ENCODE data around the gene ARHGAP1. TPM values are rescaled to one million over a fixed set of nuclear protein-coding genes. Genes with fewer than 3 reads are reported as not detected.

ARHGAP1 gene
- total RNA-seq, 1 donor from 2014 or later, result 80.3 TPM

- DNase-seq (ENCODE audit: extremely low spot score in 2 of 2), result no peak
- TF ChIP-seq, protein P1, sequence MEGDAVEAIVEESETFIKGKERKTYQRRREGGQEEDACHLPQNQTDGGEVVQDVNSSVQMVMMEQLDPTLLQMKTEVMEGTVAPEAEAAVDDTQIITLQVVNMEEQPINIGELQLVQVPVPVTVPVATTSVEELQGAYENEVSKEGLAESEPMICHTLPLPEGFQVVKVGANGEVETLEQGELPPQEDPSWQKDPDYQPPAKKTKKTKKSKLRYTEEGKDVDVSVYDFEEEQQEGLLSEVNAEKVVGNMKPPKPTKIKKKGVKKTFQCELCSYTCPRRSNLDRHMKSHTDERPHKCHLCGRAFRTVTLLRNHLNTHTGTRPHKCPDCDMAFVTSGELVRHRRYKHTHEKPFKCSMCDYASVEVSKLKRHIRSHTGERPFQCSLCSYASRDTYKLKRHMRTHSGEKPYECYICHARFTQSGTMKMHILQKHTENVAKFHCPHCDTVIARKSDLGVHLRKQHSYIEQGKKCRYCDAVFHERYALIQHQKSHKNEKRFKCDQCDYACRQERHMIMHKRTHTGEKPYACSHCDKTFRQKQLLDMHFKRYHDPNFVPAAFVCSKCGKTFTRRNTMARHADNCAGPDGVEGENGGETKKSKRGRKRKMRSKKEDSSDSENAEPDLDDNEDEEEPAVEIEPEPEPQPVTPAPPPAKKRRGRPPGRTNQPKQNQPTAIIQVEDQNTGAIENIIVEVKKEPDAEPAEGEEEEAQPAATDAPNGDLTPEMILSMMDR (IDR thresholded peaks at IDR 0.05), result no peak
- TF ChIP-seq POLR2AphosphoS5 (IDR thresholded peaks at IDR 0.05; ENCODE audit: insufficient read depth in 1 of 2, low read depth in 1 of 2) (no peak), POLR2A (IDR thresholded peaks at IDR 0.05) (no peak)
- no peak overlapping the region for H3K27ac ChIP-seq
- intact Hi-C loops (cut with DNase I), result no loop called here
- peaks cover 0 to 15% of the 10 kb centered on the region in 2 donors for H3K36me3 ChIP-seq
- H3K4me3 ChIP-seq, result no peak overlapping the region
- H3K9me3 ChIP-seq, result no peaks in the 10 kb centered on the region
- no peaks in the 10 kb centered on the region for H3K27me3 ChIP-seq
- H3K4me1 ChIP-seq, result no peaks in the 10 kb centered on the region
These were observed 64.8 kb downstream of the ARHGAP1 start for GRCh38 chr11:46635557-46636139.

DNA sequence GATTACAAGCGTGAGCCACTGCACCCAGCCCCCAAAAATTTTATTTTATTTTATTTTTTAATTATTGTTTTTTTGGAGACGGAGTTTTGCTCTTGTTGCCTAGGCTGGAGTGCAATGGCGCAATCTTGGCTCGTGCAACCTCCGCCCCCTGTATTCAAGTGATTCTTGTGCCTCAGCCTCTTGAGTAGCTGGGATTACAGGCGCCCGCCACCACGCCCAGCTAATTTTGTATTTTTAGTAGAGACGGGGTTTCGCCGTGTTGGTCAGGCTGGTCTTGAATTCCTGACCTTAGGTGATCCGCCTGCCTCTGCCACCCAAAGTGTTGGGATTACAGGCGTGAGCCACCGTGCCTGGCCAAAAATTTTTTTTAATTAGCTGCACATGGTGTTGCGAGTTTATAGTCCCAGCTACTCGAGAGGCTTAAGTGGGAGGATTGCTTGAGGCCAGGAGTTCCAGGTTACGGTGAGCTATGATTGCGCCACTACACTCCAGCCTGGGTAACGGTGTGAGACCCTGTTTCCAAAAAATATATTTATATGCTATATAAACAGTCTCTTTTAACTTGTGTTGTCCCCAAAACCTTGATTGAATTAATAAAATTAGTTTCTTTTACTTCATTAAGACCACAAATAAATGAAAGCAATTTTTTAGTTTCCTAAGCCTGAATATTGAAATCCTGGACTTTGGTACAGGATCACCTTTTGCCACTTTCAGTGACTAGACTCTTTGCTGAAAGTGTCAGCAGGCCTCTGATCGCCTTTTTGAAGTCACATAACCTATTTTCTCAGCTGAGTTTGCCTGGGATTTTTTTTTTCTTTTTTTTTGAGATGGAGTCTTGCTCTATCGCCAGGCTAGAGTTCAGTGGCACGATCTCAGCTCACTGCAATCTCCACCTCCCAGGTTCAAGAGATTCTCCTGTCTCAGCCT is 66.9 kb downstream of the ARHGAP1 start:
- Histone ChIP-seq H3K27ac (no peak overlapping the region), H3K4me3 (no peak overlapping the region), H3K9me3 (no peaks in the 10 kb centered on the region), H3K27me3 (no peaks in the 10 kb centered on the region), H3K4me1 (no peaks in the 10 kb centered on the region), H3K36me3 (peaks cover 0 to 28% of the 10 kb centered on the region in 2 donors)
- DNase-seq (ENCODE audit: extremely low spot score in 2 of 2), result no peak
- TF ChIP-seq POLR2A (IDR thresholded peaks at IDR 0.05), result no peak
- intact Hi-C loops (cut with DNase I), result no loop called here

DNA sequence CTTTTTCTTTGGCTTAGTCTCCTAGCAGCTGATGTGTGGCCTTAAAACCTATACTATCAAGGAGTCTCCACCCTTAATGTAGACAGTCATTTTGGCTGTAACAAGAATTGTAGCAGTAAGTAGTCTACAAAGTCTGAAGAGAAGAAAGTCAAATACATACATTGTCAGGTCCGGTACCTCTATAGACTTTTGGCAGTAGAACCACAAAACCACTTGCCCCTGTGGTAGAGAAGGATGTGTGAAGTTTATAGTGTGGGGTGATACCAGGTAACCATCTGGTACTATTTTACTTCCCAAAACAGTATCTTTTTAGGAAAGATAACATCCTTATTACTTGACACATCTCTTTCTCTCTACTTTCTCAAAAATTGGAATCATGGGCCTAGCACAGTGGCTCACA is 67.9 kb downstream of the ARHGAP1 start:
- peaks cover 0 to 28% of the 10 kb centered on the region in 2 donors for H3K36me3 ChIP-seq
- intact Hi-C loops (cut with DNase I), result no loop called here
- TF ChIP-seq POLR2A (IDR thresholded peaks at IDR 0.05) (no peak), POLR2AphosphoS5 (IDR thresholded peaks at IDR 0.05; ENCODE audit: insufficient read depth in 1 of 2, low read depth in 1 of 2) (no peak)
- TF ChIP-seq, protein P1 (IDR thresholded peaks at IDR 0.05), result no peak
- H3K4me3 ChIP-seq, result no peak overlapping the region
- no peaks in the 10 kb centered on the region for H3K9me3 ChIP-seq
- H3K4me1 ChIP-seq, result peaks cover 6% of the 10 kb centered on the region
- no peaks in the 10 kb centered on the region for H3K27me3 ChIP-seq
- H3K27ac ChIP-seq, result no peak overlapping the region
- DNase-seq (ENCODE audit: extremely low spot score in 2 of 2), result no peak

- intact Hi-C loops (cut with DNase I), result no loop called here
- H3K4me3 ChIP-seq, result no peak overlapping the region
- DNase-seq (ENCODE audit: extremely low spot score in 2 of 2), result no peak
- peaks cover 7% of the 10 kb centered on the region for H3K4me1 ChIP-seq
- no peak overlapping the region for H3K27ac ChIP-seq
- TF ChIP-seq POLR2AphosphoS5 (IDR thresholded peaks at IDR 0.05; ENCODE audit: insufficient read depth in 1 of 2, low read depth in 1 of 2), result no peak
- TF ChIP-seq POLR2A (IDR thresholded peaks at IDR 0.05), result no peak
- TF ChIP-seq, protein P1 (IDR thresholded peaks at IDR 0.05), result no peak
- H3K27me3 ChIP-seq, result no peaks in the 10 kb centered on the region
- H3K9me3 ChIP-seq, result no peaks in the 10 kb centered on the region
- peaks cover 0 to 28% of the 10 kb centered on the region in 2 donors for H3K36me3 ChIP-seq
These were observed 68.7 kb downstream of the ARHGAP1 start for GRCh38 chr11:46631676-46632075.

DNA sequence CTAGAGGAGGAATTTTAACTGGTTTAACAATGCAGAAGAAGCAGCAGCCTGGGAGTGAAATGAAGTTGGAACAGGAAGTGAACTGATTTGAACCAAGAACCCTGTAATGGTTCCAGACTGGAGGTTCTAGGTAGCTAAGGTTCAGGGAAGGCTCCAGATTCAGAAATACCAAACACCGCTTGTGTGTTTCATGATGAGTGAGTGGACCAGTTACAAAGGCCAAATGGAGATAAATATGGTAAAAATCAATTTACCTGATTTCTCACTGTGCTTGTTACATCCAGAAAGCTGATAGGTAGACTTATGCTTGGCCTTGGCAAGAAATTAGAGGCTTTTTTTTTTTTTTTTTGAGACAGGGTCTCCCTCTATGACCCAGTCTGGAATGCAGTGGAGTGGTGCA is 70.2 kb downstream of the ARHGAP1 start:
- Histone ChIP-seq H3K4me3 (no peak overlapping the region), H3K36me3 (peaks cover 0 to 28% of the 10 kb centered on the region in 2 donors), H3K9me3 (no peaks in the 10 kb centered on the region), H3K4me1 (peaks cover 7% of the 10 kb centered on the region), H3K27me3 (no peaks in the 10 kb centered on the region), H3K27ac (no peak overlapping the region)
- no peak for DNase-seq (ENCODE audit: extremely low spot score in 2 of 2)
- intact Hi-C loops (cut with DNase I), result no loop called here
- TF ChIP-seq POLR2AphosphoS5 (IDR thresholded peaks at IDR 0.05; ENCODE audit: insufficient read depth in 1 of 2, low read depth in 1 of 2), result no peak
- TF ChIP-seq POLR2A (IDR thresholded peaks at IDR 0.05), result no peak
- TF ChIP-seq, protein P1 (IDR thresholded peaks at IDR 0.05), result no peak

Measured in vagina (tissue), 2 donors.